ENCODE data around the gene KCNG1. TPM values are rescaled to one million over a fixed set of nuclear protein-coding genes. Genes with fewer than 3 reads are reported as not detected.

The KCNG1 gene
- total RNA-seq, 3 donors from 2014 or later (not counting 1 experiment from before 2014, with no cell fraction given): not detected

GRCh38 chr20:51034476-51034875, 11.6 kb upstream of the KCNG1 start:
- TF ChIP-seq CTCF (IDR thresholded peaks at IDR 0.05): no peak
- H3K4me3 ChIP-seq (ENCODE audit: low read length): no peak overlapping the region
- no peak overlapping the region for H3K4me3 Mint-ChIP-seq

GRCh38 chr20:51029963-51030920, 7.3 kb upstream of the KCNG1 start:
- Mint-ChIP-seq H3K4me1 (no peaks in the 10 kb centered on the region), H3K9me3 (no peaks in the 10 kb centered on the region), H3K36me3 (no peaks in the 10 kb centered on the region), H3K27ac (no peak overlapping the region), H3K27me3 (ENCODE audit: low read depth in 2 of 2) (peaks cover 43 to 64% of the 10 kb centered on the region in 2 donors), H3K4me3 (no peak overlapping the region)
- TF ChIP-seq CTCF (IDR thresholded peaks at IDR 0.05): no peak
- Histone ChIP-seq H3K27me3 (ENCODE audit: control insufficient read depth, insufficient read depth, low read length) (peaks cover 3% of the 10 kb centered on the region), H3K4me1 (ENCODE audit: control insufficient read depth, insufficient read depth, low read length) (no peaks in the 10 kb centered on the region), H3K36me3 (ENCODE audit: control insufficient read depth, insufficient read depth, low read length) (no peaks in the 10 kb centered on the region), H3K4me3 (ENCODE audit: low read length) (no peak overlapping the region), H3K27ac (ENCODE audit: low read length) (no peak overlapping the region), H3K9me3 (ENCODE audit: control insufficient read depth, insufficient read depth, low read length) (peaks cover 4% of the 10 kb centered on the region)
- intact Hi-C loops (cut with micrococcal nuclease): no loop called here
- ATAC-seq: no peak
- DNase-seq: no peak
- 60% methylated on average over 17 of the region's 17 CpGs for WGBS (ENCODE audit: insufficient coverage)

More at GRCh38 chr20:51034476-51034875, 11.6 kb upstream of the KCNG1 start:
- H3K27ac Mint-ChIP-seq: no peak overlapping the region
- peaks cover 24 to 36% of the 10 kb centered on the region in 2 donors for H3K27me3 Mint-ChIP-seq (ENCODE audit: low read depth in 2 of 2)
- H3K4me1 ChIP-seq (ENCODE audit: control insufficient read depth, insufficient read depth, low read length): no peaks in the 10 kb centered on the region
- DNase-seq (no peak), ATAC-seq (no peak)
- H3K4me1 Mint-ChIP-seq: no peaks in the 10 kb centered on the region
- intact Hi-C loops (cut with micrococcal nuclease): no loop called here
- H3K27ac ChIP-seq (ENCODE audit: low read length): no peak overlapping the region
- no peaks in the 10 kb centered on the region for H3K36me3 ChIP-seq (ENCODE audit: control insufficient read depth, insufficient read depth, low read length)
- 65% methylated on average over 2 of the region's 2 CpGs for WGBS (ENCODE audit: insufficient coverage)
- no peaks in the 10 kb centered on the region for H3K27me3 ChIP-seq (ENCODE audit: control insufficient read depth, insufficient read depth, low read length)
- H3K36me3 Mint-ChIP-seq: no peaks in the 10 kb centered on the region
- peaks cover 4% of the 10 kb centered on the region for H3K9me3 ChIP-seq (ENCODE audit: control insufficient read depth, insufficient read depth, low read length)
- H3K9me3 Mint-ChIP-seq: no peaks in the 10 kb centered on the region

GRCh38 chr20:51029556-51029955, 6.6 kb upstream of the KCNG1 start:
- intact Hi-C loops (cut with micrococcal nuclease): no loop called here
- ATAC-seq: no peak
- TF ChIP-seq CTCF (IDR thresholded peaks at IDR 0.05): no peak
- peaks cover 4% of the 10 kb centered on the region for H3K9me3 ChIP-seq (ENCODE audit: control insufficient read depth, insufficient read depth, low read length)
- DNase-seq: no peak
- Mint-ChIP-seq H3K27me3 (ENCODE audit: low read depth in 2 of 2) (peaks cover 47 to 68% of the 10 kb centered on the region in 2 donors), H3K9me3 (no peaks in the 10 kb centered on the region), H3K27ac (no peak overlapping the region), H3K4me1 (no peaks in the 10 kb centered on the region), H3K36me3 (no peaks in the 10 kb centered on the region), H3K4me3 (no peak overlapping the region)
- H3K27ac ChIP-seq (ENCODE audit: low read length): no peak overlapping the region
- no peaks in the 10 kb centered on the region for H3K4me1 ChIP-seq (ENCODE audit: control insufficient read depth, insufficient read depth, low read length)
- peaks cover 3% of the 10 kb centered on the region for H3K27me3 ChIP-seq (ENCODE audit: control insufficient read depth, insufficient read depth, low read length)
- WGBS (ENCODE audit: insufficient coverage): 71% methylated on average over 1 of the region's 1 CpG
- no peak overlapping the region for H3K4me3 ChIP-seq (ENCODE audit: low read length)
- no peaks in the 10 kb centered on the region for H3K36me3 ChIP-seq (ENCODE audit: control insufficient read depth, insufficient read depth, low read length)
